Prostate gland (tissue), 2 donors: ENCODE results near the gene MOCS1.

Experiments used
- CTCF ChIP-seq, 4 experiments: fragments of 200-600 bp in 2 of 4; fragments of 450-650 bp in 2 of 4; sonication (generic) in 2 of 4; IDR thresholded peaks; 1 replicate in 3 of 4; 2 replicates in 1 of 4; pipeline ENCODE4 v1.5.1; 2016 to 2019; ENCODE audit warnings: antibody characterized with exemption in 4 of 4, mild to moderate bottlenecking in 2 of 4, moderate library complexity in 2 of 4
- POLR2A ChIP-seq: fragments of 450-650 bp; IDR thresholded peaks from one replicate; pipeline ENCODE4 v1.6.1; 2016; ENCODE audit warnings: antibody characterized with exemption, mild to moderate bottlenecking

GRCh38 chr6:39941820-39942219 is 7.6 kb upstream of the MOCS1 start:
- no peak for TF ChIP-seq CTCF (IDR thresholded peaks at IDR 0.05)
- TF ChIP-seq POLR2A = no peak
